Activated CD4-positive, alpha-beta T cell treated with anti-CD3 and anti-CD28 coated beads, Interleukin-2, amount 10 ng/mL, durations not matched to agents 7 days and 5 days (primary cell): ENCODE data around the gene EPN3. TPM values are rescaled to one million over a fixed set of nuclear protein-coding genes. Genes with fewer than 3 reads are reported as not detected.

Experiments used
- CTCF ChIA-PET: fragments of 350-600 bp; sonication (Branson Sonifier 250); formaldehyde crosslinking; loops from one replicate; lab custom pipeline; 2021; ENCODE audit warnings: antibody characterized with exemption; lab: Charles Lee
- POLR2A ChIA-PET: fragments of 350-600 bp; sonication (Branson Sonifier 250); formaldehyde crosslinking; loops from one replicate; lab custom pipeline; 2021; ENCODE audit warnings: antibody characterized with exemption; lab: Charles Lee
- DNase-seq: peaks from one replicate; pipeline ENCODE4 v3.0.0-alpha.2; 2020
- H3K27ac Mint-ChIP-seq: one replicate; pipeline ENCODE4 v1.8.0; 2021; ENCODE audit warnings: mild to moderate bottlenecking, moderate library complexity, mixed read lengths
- H3K27me3 Mint-ChIP-seq: one replicate; pipeline ENCODE4 v1.8.0; 2021; ENCODE audit warnings: mixed read lengths
- H3K36me3 Mint-ChIP-seq: one replicate; pipeline ENCODE4 v1.8.0; 2021; ENCODE audit warnings: low read depth, mixed read lengths
- H3K4me1 Mint-ChIP-seq: one replicate; pipeline ENCODE4 v1.8.0; 2021; ENCODE audit warnings: mixed read lengths
- H3K4me3 Mint-ChIP-seq: one replicate; pipeline ENCODE4 v1.8.0; 2021; ENCODE audit warnings: mild to moderate bottlenecking, moderate library complexity, mixed read lengths
- H3K9me3 Mint-ChIP-seq: one replicate; pipeline ENCODE4 v1.8.0; 2021; ENCODE audit warnings: mixed read lengths
- total RNA-seq, 2 experiments: library from RNA; stranded (reverse); gene quantifications; one replicate each; pipeline ENCODE4 v1.2.3, GENCODE V29; 2021

EPN3 gene
- total RNA-seq, 2 experiments from 2014 or later = not detected

DNA sequence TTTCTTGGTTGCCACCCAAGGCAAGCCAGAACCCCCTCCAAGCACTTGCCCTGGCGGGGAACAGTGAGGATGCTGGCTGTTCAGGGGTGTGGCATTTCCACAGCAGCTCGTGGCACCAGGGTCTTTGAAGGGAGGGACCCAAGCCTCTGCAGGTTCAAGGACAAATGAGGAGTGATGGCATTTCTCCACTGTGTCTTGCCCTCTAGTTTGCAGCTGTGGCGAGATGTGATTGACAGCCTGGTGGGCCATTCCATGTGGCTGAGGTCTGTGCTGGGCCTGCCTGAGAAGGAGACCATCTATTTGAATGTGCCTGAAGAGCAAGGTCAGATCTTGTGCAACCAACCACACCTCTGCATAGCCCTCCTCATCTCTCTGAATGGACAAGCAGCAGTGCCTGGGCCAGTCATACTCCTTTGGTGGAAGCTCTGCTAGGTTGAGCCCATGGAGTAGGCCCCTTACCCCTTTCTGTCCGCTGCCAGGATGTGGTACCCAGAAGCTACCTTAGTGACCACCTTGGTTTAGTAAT is 4.5 kb upstream of the EPN3 start:
- CTCF ChIA-PET = interaction anchor here (1.0 to 2.3 kb wide), 4 partner anchors 10 to 24 kb away, joined by 4 to 6 read pairs (median 4); no protein-coding TSS in a partner anchor
- no peak overlapping the region for H3K27ac Mint-ChIP-seq

DNA sequence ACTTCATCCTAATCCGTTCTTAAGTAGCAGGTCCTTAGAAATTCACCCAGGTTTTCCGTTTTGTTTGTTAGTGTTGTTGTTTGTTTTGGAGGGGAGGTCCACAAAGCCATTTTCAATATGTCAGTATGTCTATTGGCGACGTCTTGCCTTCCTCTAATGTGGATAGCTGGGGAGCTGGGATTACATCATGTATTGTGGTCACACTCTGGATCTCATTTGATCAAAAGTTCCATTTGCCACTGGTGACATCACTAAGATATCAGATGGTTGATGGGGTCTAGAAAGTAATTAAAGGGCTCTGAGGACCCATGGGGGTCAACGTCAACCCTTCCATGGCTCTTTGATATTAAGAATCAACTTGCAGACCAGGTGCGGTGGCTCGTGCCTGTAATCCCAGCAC is 2.7 kb upstream of the EPN3 start:
- H3K27me3 Mint-ChIP-seq = peaks cover 47% of the 10 kb centered on the region
- no peaks in the 10 kb centered on the region for H3K36me3 Mint-ChIP-seq
- DNase-seq = no peak
- no peak overlapping the region for H3K27ac Mint-ChIP-seq
- peaks cover 4% of the 10 kb centered on the region for H3K4me1 Mint-ChIP-seq
- POLR2A ChIA-PET = no interaction called here
- CTCF ChIA-PET = interaction anchor here (1.3 kb wide), 1 partner anchor 11 kb away, joined by 3 read pairs; no protein-coding TSS in a partner anchor
- no peak overlapping the region for H3K4me3 Mint-ChIP-seq
- H3K9me3 Mint-ChIP-seq = no peaks in the 10 kb centered on the region

More for the DNA sequence above, 4.5 kb upstream of the EPN3 start:
- Mint-ChIP-seq H3K27me3 (peaks cover 29% of the 10 kb centered on the region), H3K36me3 (no peaks in the 10 kb centered on the region), H3K9me3 (no peaks in the 10 kb centered on the region), H3K4me1 (no peaks in the 10 kb centered on the region), H3K4me3 (no peak overlapping the region)
- DNase-seq = no peak
- POLR2A ChIA-PET = no interaction called here

DNA sequence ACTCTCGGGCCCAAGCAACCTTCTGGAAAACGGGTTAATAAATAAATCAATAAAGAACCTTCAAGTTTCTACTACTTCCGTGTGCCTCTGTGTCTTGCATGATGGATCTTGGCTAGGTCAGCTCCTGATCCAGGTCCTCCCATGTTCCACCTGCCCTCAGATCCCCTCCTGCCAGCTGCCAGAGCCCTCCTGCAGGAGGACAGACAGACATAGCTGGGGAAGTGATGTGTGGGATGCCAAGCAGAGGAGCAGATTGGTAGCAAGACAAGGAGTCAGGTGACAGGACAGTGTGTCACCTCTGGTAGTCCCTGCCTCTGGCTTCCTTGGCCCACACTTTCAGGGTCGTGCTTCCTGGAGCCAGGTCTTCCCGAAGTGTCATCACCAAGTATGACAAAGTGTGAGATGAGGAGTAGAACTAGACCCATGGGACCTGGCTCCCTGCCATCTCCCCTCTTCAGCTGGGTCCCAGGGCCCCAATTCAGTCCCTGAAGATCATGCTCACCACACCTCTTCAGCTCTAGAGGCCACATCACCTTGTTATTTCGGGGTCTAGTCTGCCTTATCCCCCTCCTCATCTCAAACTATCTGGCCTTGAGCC is 1.0 kb upstream of the EPN3 start:
- peaks cover 4% of the 10 kb centered on the region for H3K4me1 Mint-ChIP-seq
- ChIA-PET POLR2A (interaction anchor here (0.6 kb wide), 1 partner anchor 135 kb away, joined by 4 read pairs; no protein-coding TSS in a partner anchor), CTCF (interaction anchor here (0.6 to 3.8 kb wide), 5 partner anchors 10 to 819 kb away, joined by 3 to 18 read pairs (median 4); no protein-coding TSS in a partner anchor)
- no peaks in the 10 kb centered on the region for H3K36me3 Mint-ChIP-seq
- no peaks in the 10 kb centered on the region for H3K9me3 Mint-ChIP-seq
- H3K27ac Mint-ChIP-seq = no peak overlapping the region
- peaks cover 54% of the 10 kb centered on the region for H3K27me3 Mint-ChIP-seq
- no peak for DNase-seq
- no peak overlapping the region for H3K4me3 Mint-ChIP-seq

DNA sequence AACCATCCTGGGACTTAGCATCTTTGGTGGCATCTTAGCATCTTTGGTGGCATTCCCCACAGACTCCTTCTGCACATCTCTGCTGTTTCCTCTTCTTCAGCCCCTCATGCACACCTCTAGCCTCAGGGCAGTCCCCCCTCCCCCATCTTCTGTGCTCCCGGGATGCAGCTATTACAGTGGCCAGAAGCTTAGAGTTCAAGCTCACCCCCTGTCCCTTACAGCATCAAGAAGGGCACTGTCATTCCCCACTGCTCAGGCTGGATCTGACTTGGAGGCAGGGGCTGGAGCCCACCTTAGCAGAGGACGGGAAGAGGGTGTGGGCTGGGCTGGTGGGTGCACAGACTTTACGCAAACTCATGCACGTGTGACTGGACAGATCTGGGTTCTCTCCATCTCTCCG is 650 bp downstream of the EPN3 start:
- Mint-ChIP-seq H3K27me3 (peaks cover 54% of the 10 kb centered on the region), H3K36me3 (no peaks in the 10 kb centered on the region), H3K27ac (no peak overlapping the region), H3K9me3 (no peaks in the 10 kb centered on the region), H3K4me3 (no peak overlapping the region), H3K4me1 (peaks cover 4% of the 10 kb centered on the region)
- ChIA-PET CTCF (interaction anchor here (0.5 to 3.8 kb wide), 4 partner anchors 9 to 90 kb away, joined by 3 to 18 read pairs (median 4); no protein-coding TSS in a partner anchor), POLR2A (no interaction called here)
- DNase-seq = no peak

DNA sequence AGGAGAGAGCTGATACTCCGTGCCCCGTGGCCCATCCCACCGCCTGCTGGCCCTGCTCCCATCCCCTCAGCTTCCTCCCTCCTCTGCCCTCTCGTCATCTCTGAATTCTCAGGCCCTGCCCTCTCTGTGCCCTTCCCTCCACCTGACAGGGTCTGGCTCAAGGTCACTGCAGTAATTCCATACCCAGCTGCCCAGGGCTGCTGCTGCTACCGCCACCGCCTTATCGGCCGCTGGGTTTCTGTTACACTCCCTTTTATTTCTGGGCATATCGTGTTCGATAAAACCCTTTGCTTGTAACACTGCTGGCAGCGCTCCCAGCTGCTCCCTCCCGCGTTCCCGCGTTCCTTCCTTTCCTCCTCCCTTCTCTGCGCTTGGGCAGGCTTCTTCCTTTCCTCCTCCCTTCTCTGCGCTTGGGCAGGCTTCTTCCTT is 1.2 kb downstream of the EPN3 start:
- no peaks in the 10 kb centered on the region for H3K36me3 Mint-ChIP-seq
- no peak for DNase-seq
- peaks cover 50% of the 10 kb centered on the region for H3K27me3 Mint-ChIP-seq
- CTCF ChIA-PET = interaction anchor here (0.5 to 3.8 kb wide), 5 partner anchors 8 to 502 kb away, joined by 3 to 18 read pairs (median 4); no protein-coding TSS in a partner anchor
- H3K4me3 Mint-ChIP-seq = no peak overlapping the region
- H3K9me3 Mint-ChIP-seq = no peaks in the 10 kb centered on the region
- POLR2A ChIA-PET = no interaction called here
- H3K4me1 Mint-ChIP-seq = peaks cover 4% of the 10 kb centered on the region
- H3K27ac Mint-ChIP-seq = no peak overlapping the region

DNA sequence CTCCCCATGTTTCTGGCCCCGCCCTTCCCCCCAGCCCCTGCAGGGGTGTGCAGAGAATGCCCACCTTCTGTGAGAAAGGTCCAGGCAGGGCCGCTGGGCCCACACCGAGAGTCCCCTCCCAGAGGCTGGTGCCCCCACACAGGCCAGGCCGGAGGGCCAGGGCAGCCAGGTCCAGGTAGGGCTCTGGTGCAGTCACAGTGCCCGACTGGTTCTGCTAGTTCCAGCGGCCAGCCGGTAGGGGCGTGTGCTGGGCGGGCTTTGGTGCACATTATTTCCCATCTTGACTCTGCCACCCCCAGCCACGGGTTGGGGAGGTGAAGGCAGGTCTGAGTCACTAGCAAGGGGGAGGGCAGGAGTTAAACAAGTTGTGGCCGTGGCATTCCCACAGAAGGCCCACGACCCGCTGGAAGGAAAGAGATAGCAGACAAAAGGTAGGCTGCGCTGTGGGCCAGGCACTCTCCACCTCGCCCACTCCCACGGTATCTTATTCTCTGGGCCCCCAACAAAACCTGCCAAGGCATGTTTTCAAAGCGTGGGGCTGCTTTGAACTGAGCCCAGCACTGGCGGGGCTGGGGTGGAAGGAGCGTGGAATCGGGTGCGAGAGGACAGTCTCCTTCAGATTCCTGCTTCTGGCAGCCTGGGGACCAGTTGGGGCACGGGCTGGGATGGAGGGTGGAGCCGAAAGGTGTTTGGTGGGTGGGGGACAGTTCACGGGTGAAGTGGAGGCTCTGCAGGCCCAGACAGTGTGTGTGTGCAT is 1.9 kb downstream of the EPN3 start:
- Mint-ChIP-seq H3K4me3 (no peak overlapping the region), H3K27ac (no peak overlapping the region), H3K27me3 (peaks cover 50% of the 10 kb centered on the region), H3K36me3 (no peaks in the 10 kb centered on the region), H3K9me3 (no peaks in the 10 kb centered on the region), H3K4me1 (peaks cover 4% of the 10 kb centered on the region)
- POLR2A ChIA-PET = no interaction called here
- CTCF ChIA-PET = interaction anchor here (0.5 to 3.8 kb wide), 4 partner anchors 8 to 559 kb away, joined by 3 to 18 read pairs (median 4); no protein-coding TSS in a partner anchor
- DNase-seq = no peak

- no peak for DNase-seq
- no peak overlapping the region for H3K4me3 Mint-ChIP-seq
- peaks cover 46% of the 10 kb centered on the region for H3K27me3 Mint-ChIP-seq
- CTCF ChIA-PET = interaction anchor here (0.5 kb wide), 1 partner anchor 558 kb away, joined by 4 read pairs; no protein-coding TSS in a partner anchor
- H3K9me3 Mint-ChIP-seq = no peaks in the 10 kb centered on the region
- POLR2A ChIA-PET = no interaction called here
- H3K27ac Mint-ChIP-seq = no peak overlapping the region
- H3K4me1 Mint-ChIP-seq = peaks cover 4% of the 10 kb centered on the region
- no peaks in the 10 kb centered on the region for H3K36me3 Mint-ChIP-seq
Observed at GRCh38 chr17:50534979-50535326, 2.4 kb downstream of the EPN3 start.

DNA sequence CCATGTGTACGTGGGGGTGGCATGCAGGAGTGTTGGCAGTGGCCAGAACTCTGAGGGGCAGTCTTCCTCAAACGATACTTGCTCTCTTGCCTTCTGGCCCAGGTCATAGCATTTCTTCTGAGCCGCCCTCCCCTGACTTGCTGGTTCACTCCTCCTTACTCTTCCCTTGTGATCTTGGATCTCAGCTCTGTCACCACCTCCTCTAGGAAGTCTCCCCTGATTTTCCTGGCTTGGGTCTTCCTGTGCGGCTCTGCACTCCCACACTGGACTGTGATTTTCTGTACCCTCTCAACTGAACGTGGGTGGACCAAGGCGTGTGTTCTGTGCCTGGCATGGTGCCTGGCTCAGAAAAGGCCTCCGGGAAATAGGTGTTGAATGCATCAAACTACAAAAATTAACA is 2.9 kb downstream of the EPN3 start:
- CTCF ChIA-PET = interaction anchor here (1.0 kb wide), 1 partner anchor 90 kb away, joined by 3 read pairs; no protein-coding TSS in a partner anchor
- H3K27ac Mint-ChIP-seq = no peak overlapping the region
- peaks cover 4% of the 10 kb centered on the region for H3K4me1 Mint-ChIP-seq
- H3K27me3 Mint-ChIP-seq = peaks cover 45% of the 10 kb centered on the region
- no peak overlapping the region for H3K4me3 Mint-ChIP-seq
- no peaks in the 10 kb centered on the region for H3K9me3 Mint-ChIP-seq
- POLR2A ChIA-PET = no interaction called here
- no peak for DNase-seq
- no peaks in the 10 kb centered on the region for H3K36me3 Mint-ChIP-seq

GRCh38 chr17:50536683-50537646 is 4.4 kb downstream of the EPN3 start:
- Mint-ChIP-seq H3K27me3 (peaks cover 32% of the 10 kb centered on the region), H3K4me1 (peaks cover 8% of the 10 kb centered on the region), H3K9me3 (no peaks in the 10 kb centered on the region), H3K36me3 (no peaks in the 10 kb centered on the region), H3K27ac (no peak overlapping the region), H3K4me3 (no peak overlapping the region)
- no peak for DNase-seq
- ChIA-PET CTCF (interaction anchor here (0.6 to 1.0 kb wide), 2 partner anchors 89 to 576 kb away, joined by 3 to 4 read pairs; no protein-coding TSS in a partner anchor), POLR2A (no interaction called here)

- Mint-ChIP-seq H3K9me3 (no peaks in the 10 kb centered on the region), H3K4me3 (no peak overlapping the region), H3K27ac (no peak overlapping the region), H3K27me3 (peaks cover 25% of the 10 kb centered on the region), H3K36me3 (no peaks in the 10 kb centered on the region), H3K4me1 (peaks cover 16% of the 10 kb centered on the region)
- CTCF ChIA-PET = interaction anchor here (0.6 kb wide), 1 partner anchor 575 kb away, joined by 4 read pairs; no protein-coding TSS in a partner anchor
- no peak for DNase-seq
- POLR2A ChIA-PET = no interaction called here
Observed at GRCh38 chr17:50537721-50538548, 5.4 kb downstream of the EPN3 start.
